GM10847 (cell line): ENCODE data around the gene ZBTB46.

ENCODE experiments used
- POLR2A ChIP-seq: IDR thresholded peaks from 2 replicates; pipeline ENCODE4 v1.6.1; 2011; ENCODE audit not compliant: insufficient read length; ENCODE audit errors: extremely low read depth

Gene ZBTB46

GRCh38 chr20:63811491-63811875, 19.6 kb downstream of the ZBTB46 start:
- TF ChIP-seq POLR2A: no peak

GRCh38 chr20:63810730-63811490, 20.2 kb downstream of the ZBTB46 start:
- no peak for TF ChIP-seq POLR2A

DNA sequence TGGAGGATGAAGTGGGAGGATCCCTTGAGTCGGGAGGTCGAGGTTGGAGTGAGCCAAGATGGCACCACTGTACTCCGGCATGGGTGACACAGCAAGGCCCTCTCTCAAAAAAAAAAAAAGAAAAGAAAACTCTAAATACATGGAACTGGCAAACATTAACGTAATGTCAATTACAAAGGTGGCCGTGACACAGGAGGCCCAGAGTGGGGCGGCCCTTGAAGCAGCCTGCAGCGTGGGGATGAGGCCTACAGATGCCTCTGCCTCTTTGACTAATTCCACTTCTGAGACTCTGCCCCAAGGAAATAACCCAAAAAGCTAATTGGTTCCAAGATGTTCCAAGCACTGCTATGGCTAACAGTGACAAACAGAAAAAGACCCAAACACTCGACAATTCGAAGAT, 21.2 kb downstream of the ZBTB46 start:
- no peak for TF ChIP-seq POLR2A

GRCh38 chr20:63808964-63809674, 21.9 kb downstream of the ZBTB46 start:
- no peak for TF ChIP-seq POLR2A

DNA sequence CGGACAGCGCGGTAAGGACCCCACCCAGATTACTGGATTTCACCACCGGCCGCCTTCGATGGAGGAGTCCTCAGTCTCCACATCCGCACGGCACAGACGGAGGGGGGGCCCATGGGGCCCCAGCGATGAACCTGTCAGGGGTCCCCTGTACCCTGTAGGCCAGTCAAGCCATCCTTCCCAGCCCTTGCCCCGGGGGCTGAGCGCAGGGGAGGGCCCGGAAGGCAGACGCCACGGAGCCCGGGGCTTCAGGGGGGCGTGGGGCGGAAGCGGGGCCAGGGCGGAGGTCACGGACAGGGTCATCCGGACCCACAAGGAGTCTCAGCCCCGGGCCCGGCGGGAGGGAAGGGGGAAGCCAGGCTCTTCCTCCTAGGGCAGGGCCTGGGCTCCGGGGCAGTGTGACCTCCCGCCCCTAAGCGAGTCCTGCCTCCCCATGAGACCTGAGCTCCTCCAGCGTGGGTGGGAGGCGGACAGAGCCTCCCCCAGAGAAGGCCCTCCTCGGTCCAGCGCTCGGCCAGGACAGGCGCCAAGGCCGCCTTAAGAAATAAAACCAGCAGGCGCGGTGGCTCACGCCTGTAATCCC, 22.8 kb downstream of the ZBTB46 start:
- TF ChIP-seq POLR2A: no peak

DNA sequence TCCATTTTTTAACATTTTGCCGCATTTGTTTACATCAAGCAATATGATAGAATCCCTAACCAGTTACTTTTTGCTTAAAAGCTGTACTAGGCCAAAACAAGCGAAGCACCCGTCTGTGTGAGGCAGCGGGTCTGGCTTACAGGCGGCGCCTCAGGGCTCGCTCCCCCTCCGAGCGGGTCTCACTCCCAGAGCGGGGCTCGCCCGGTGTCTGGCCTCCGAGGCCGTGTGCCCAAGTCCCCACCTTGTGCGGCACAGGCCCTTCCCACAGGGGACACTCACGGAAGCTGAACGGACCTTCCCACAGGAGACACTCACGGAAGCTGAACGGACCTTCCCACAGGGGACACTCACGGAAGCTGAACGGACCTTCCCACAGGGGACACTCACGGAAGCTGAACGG, 23.4 kb downstream of the ZBTB46 start:
- no peak for TF ChIP-seq POLR2A

GRCh38 chr20:63804308-63804636, 26.8 kb downstream of the ZBTB46 start:
- no peak for TF ChIP-seq POLR2A

DNA sequence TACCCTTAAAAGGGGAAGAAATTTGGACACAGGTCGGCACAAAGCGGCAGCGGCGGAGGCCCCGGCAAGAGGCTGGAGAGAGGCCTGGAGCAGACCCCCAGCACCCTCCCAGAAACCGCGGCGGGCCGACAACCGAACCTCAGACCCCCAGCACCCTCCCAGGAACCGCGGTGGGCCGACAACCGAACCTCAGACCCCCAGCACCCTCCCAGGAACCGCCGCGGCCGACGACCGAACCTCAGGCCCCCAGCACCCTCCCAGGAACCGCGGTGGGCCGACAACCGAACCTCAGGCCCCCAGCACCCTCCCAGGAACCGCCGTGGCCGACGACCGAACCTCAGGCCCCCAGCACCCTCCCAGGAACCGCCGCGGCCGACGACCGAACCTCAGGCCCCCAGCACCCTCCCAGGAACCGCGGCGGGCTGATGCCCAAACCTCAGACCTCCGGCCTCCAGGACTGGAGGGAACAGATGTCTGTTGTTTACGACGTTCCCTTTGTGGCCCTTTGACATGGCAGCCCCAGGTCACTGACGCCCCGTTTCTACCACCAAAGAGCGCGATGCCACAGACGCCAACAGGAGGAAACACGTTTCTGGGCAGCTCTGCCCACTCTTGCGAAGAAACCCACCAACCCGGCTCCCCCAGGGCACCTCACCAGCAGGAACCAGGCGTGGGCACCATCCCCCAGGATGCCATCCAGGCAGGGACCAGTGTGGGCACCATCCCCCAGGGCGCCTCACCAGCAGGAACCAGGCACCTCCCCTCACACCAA, 28.4 kb downstream of the ZBTB46 start:
- TF ChIP-seq POLR2A: no peak

- TF ChIP-seq POLR2A: no peak
Observed at GRCh38 chr20:63795178-63795830, 35.8 kb downstream of the ZBTB46 start.

- no peak for TF ChIP-seq POLR2A
Observed at GRCh38 chr20:63794614-63795013, 36.5 kb downstream of the ZBTB46 start.

GRCh38 chr20:63792866-63793265, 38.2 kb downstream of the ZBTB46 start:
- TF ChIP-seq POLR2A: no peak

DNA sequence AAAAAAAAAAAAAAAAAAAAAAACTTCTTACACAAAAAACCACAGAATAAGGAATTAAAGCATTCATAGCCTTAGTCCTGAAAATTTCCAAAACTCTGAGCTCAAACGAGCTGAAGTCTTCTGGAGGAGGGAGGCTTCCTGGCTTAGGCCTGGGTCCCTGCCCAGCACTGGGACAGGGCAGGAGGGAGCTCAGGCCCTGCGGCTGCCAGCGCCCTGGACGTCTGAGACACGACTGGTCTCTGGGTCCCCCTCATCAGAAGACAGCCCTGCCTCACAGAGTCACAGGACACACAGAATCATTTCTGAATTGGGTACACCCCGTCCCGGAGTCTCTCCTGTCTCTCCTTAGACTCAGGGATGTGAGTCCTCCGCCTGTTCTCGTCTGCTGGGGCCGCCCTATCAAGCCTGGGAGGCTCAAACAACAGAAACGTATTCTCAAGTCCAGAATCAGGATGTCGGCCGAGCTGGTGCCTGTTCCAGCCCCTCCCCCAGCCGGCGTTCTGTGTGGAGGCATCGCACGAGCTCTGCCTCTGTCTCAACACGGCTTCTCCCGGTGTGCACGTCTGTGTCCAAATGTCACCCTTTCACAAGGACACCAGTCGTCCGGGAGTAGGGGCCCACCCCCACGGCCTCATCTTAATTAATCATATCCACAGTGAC, 39.4 kb downstream of the ZBTB46 start:
- TF ChIP-seq POLR2A: no peak

GRCh38 chr20:63790572-63791168, 40.4 kb downstream of the ZBTB46 start:
- no peak for TF ChIP-seq POLR2A

GRCh38 chr20:63789836-63790571, 41.1 kb downstream of the ZBTB46 start:
- no peak for TF ChIP-seq POLR2A

GRCh38 chr20:63787749-63788148, 43.3 kb downstream of the ZBTB46 start:
- no peak for TF ChIP-seq POLR2A
